ENCODE data around the gene DCDC2C.

DCDC2C gene

GRCh38 chr2:3752376-3752775 is 49.0 kb downstream of the DCDC2C start:
- no peak overlapping the region for H3K27ac ChIP-seq (ENCODE audit: low read depth, low read length)
- H3K4me1 ChIP-seq (ENCODE audit: insufficient read depth, low read length): no peaks in the 10 kb centered on the region
- H3K27me3 ChIP-seq (ENCODE audit: control insufficient read depth in 1 of 2, insufficient read depth in 2 of 2, low read length in 2 of 2): no peaks in the 10 kb centered on the region
- no peak overlapping the region for H3K4me3 ChIP-seq (ENCODE audit: low read depth in 1 of 2, low read length in 2 of 2)
- H3K9me3 ChIP-seq (ENCODE audit: low read length): no peaks in the 10 kb centered on the region
- no peaks in the 10 kb centered on the region for H3K36me3 ChIP-seq (ENCODE audit: insufficient read depth, low read length)
- H3K9ac ChIP-seq (ENCODE audit: low read length): no peak overlapping the region

- Histone ChIP-seq H3K9me3 (ENCODE audit: low read length) (no peaks in the 10 kb centered on the region), H3K27ac (ENCODE audit: low read depth, low read length) (no peak overlapping the region), H3K27me3 (ENCODE audit: control insufficient read depth in 1 of 2, insufficient read depth in 2 of 2, low read length in 2 of 2) (no peaks in the 10 kb centered on the region), H3K4me3 (ENCODE audit: low read depth in 1 of 2, low read length in 2 of 2) (no peak overlapping the region), H3K9ac (ENCODE audit: low read length) (no peak overlapping the region), H3K36me3 (ENCODE audit: insufficient read depth, low read length) (no peaks in the 10 kb centered on the region), H3K4me1 (ENCODE audit: insufficient read depth, low read length) (no peaks in the 10 kb centered on the region)
Observed at GRCh38 chr2:3753561-3753960, 50.2 kb downstream of the DCDC2C start.

GRCh38 chr2:3754280-3754679 is 50.9 kb downstream of the DCDC2C start:
- no peak overlapping the region for H3K9ac ChIP-seq (ENCODE audit: low read length)
- H3K4me3 ChIP-seq (ENCODE audit: low read depth in 1 of 2, low read length in 2 of 2): no peak overlapping the region
- H3K27ac ChIP-seq (ENCODE audit: low read depth, low read length): no peak overlapping the region
- H3K4me1 ChIP-seq (ENCODE audit: insufficient read depth, low read length): no peaks in the 10 kb centered on the region
- H3K27me3 ChIP-seq (ENCODE audit: control insufficient read depth in 1 of 2, insufficient read depth in 2 of 2, low read length in 2 of 2): no peaks in the 10 kb centered on the region
- no peaks in the 10 kb centered on the region for H3K9me3 ChIP-seq (ENCODE audit: low read length)
- H3K36me3 ChIP-seq (ENCODE audit: insufficient read depth, low read length): no peaks in the 10 kb centered on the region

- Histone ChIP-seq H3K27me3 (ENCODE audit: control insufficient read depth in 1 of 2, insufficient read depth in 2 of 2, low read length in 2 of 2) (no peaks in the 10 kb centered on the region), H3K9me3 (ENCODE audit: low read length) (no peaks in the 10 kb centered on the region), H3K4me1 (ENCODE audit: insufficient read depth, low read length) (no peaks in the 10 kb centered on the region), H3K9ac (ENCODE audit: low read length) (no peak overlapping the region), H3K4me3 (ENCODE audit: low read depth in 1 of 2, low read length in 2 of 2) (no peak overlapping the region), H3K27ac (ENCODE audit: low read depth, low read length) (no peak overlapping the region), H3K36me3 (ENCODE audit: insufficient read depth, low read length) (no peaks in the 10 kb centered on the region)
Observed at GRCh38 chr2:3754795-3755194, 51.4 kb downstream of the DCDC2C start.

GRCh38 chr2:3755277-3755676 is 51.9 kb downstream of the DCDC2C start:
- H3K4me3 ChIP-seq (ENCODE audit: low read depth in 1 of 2, low read length in 2 of 2): no peak overlapping the region
- no peaks in the 10 kb centered on the region for H3K9me3 ChIP-seq (ENCODE audit: low read length)
- H3K36me3 ChIP-seq (ENCODE audit: insufficient read depth, low read length): no peaks in the 10 kb centered on the region
- no peak overlapping the region for H3K9ac ChIP-seq (ENCODE audit: low read length)
- H3K4me1 ChIP-seq (ENCODE audit: insufficient read depth, low read length): no peaks in the 10 kb centered on the region
- H3K27ac ChIP-seq (ENCODE audit: low read depth, low read length): no peak overlapping the region
- H3K27me3 ChIP-seq (ENCODE audit: control insufficient read depth in 1 of 2, insufficient read depth in 2 of 2, low read length in 2 of 2): no peaks in the 10 kb centered on the region

- Histone ChIP-seq H3K4me3 (ENCODE audit: low read depth in 1 of 2, low read length in 2 of 2) (no peak overlapping the region), H3K27ac (ENCODE audit: low read depth, low read length) (no peak overlapping the region), H3K27me3 (ENCODE audit: control insufficient read depth in 1 of 2, insufficient read depth in 2 of 2, low read length in 2 of 2) (no peaks in the 10 kb centered on the region), H3K9ac (ENCODE audit: low read length) (no peak overlapping the region), H3K36me3 (ENCODE audit: insufficient read depth, low read length) (no peaks in the 10 kb centered on the region), H3K9me3 (ENCODE audit: low read length) (no peaks in the 10 kb centered on the region), H3K4me1 (ENCODE audit: insufficient read depth, low read length) (no peaks in the 10 kb centered on the region)
Observed at GRCh38 chr2:3756306-3756705, 52.9 kb downstream of the DCDC2C start.

GRCh38 chr2:3758906-3759305 is 55.5 kb downstream of the DCDC2C start:
- no peak overlapping the region for H3K4me3 ChIP-seq (ENCODE audit: low read depth in 1 of 2, low read length in 2 of 2)
- H3K36me3 ChIP-seq (ENCODE audit: insufficient read depth, low read length): no peaks in the 10 kb centered on the region
- H3K27ac ChIP-seq (ENCODE audit: low read depth, low read length): no peak overlapping the region
- no peaks in the 10 kb centered on the region for H3K27me3 ChIP-seq (ENCODE audit: control insufficient read depth in 1 of 2, insufficient read depth in 2 of 2, low read length in 2 of 2)
- no peak overlapping the region for H3K9ac ChIP-seq (ENCODE audit: low read length)
- H3K9me3 ChIP-seq (ENCODE audit: low read length): no peaks in the 10 kb centered on the region
- no peaks in the 10 kb centered on the region for H3K4me1 ChIP-seq (ENCODE audit: insufficient read depth, low read length)

- no peaks in the 10 kb centered on the region for H3K27me3 ChIP-seq (ENCODE audit: control insufficient read depth in 1 of 2, insufficient read depth in 2 of 2, low read length in 2 of 2)
- H3K9me3 ChIP-seq (ENCODE audit: low read length): no peaks in the 10 kb centered on the region
- H3K4me3 ChIP-seq (ENCODE audit: low read depth in 1 of 2, low read length in 2 of 2): no peak overlapping the region
- H3K9ac ChIP-seq (ENCODE audit: low read length): no peak overlapping the region
- H3K4me1 ChIP-seq (ENCODE audit: insufficient read depth, low read length): no peaks in the 10 kb centered on the region
- no peaks in the 10 kb centered on the region for H3K36me3 ChIP-seq (ENCODE audit: insufficient read depth, low read length)
- H3K27ac ChIP-seq (ENCODE audit: low read depth, low read length): no peak overlapping the region
Observed at GRCh38 chr2:3759331-3759730, 56.0 kb downstream of the DCDC2C start.

GRCh38 chr2:3759761-3760160 is 56.4 kb downstream of the DCDC2C start:
- Histone ChIP-seq H3K36me3 (ENCODE audit: insufficient read depth, low read length) (no peaks in the 10 kb centered on the region), H3K9ac (ENCODE audit: low read length) (no peak overlapping the region), H3K27ac (ENCODE audit: low read depth, low read length) (no peak overlapping the region), H3K9me3 (ENCODE audit: low read length) (no peaks in the 10 kb centered on the region), H3K4me3 (ENCODE audit: low read depth in 1 of 2, low read length in 2 of 2) (no peak overlapping the region), H3K27me3 (ENCODE audit: control insufficient read depth in 1 of 2, insufficient read depth in 2 of 2, low read length in 2 of 2) (no peaks in the 10 kb centered on the region), H3K4me1 (ENCODE audit: insufficient read depth, low read length) (no peaks in the 10 kb centered on the region)

GRCh38 chr2:3761272-3761671 is 57.9 kb downstream of the DCDC2C start:
- H3K4me1 ChIP-seq (ENCODE audit: insufficient read depth, low read length): no peaks in the 10 kb centered on the region
- H3K27me3 ChIP-seq (ENCODE audit: control insufficient read depth in 1 of 2, insufficient read depth in 2 of 2, low read length in 2 of 2): no peaks in the 10 kb centered on the region
- H3K9ac ChIP-seq (ENCODE audit: low read length): no peak overlapping the region
- no peaks in the 10 kb centered on the region for H3K9me3 ChIP-seq (ENCODE audit: low read length)
- no peaks in the 10 kb centered on the region for H3K36me3 ChIP-seq (ENCODE audit: insufficient read depth, low read length)
- no peak overlapping the region for H3K27ac ChIP-seq (ENCODE audit: low read depth, low read length)
- no peak overlapping the region for H3K4me3 ChIP-seq (ENCODE audit: low read depth in 1 of 2, low read length in 2 of 2)

- H3K9me3 ChIP-seq (ENCODE audit: low read length): no peaks in the 10 kb centered on the region
- H3K9ac ChIP-seq (ENCODE audit: low read length): no peak overlapping the region
- H3K4me3 ChIP-seq (ENCODE audit: low read depth in 1 of 2, low read length in 2 of 2): no peak overlapping the region
- no peaks in the 10 kb centered on the region for H3K4me1 ChIP-seq (ENCODE audit: insufficient read depth, low read length)
- H3K27ac ChIP-seq (ENCODE audit: low read depth, low read length): no peak overlapping the region
- no peaks in the 10 kb centered on the region for H3K36me3 ChIP-seq (ENCODE audit: insufficient read depth, low read length)
- H3K27me3 ChIP-seq (ENCODE audit: control insufficient read depth in 1 of 2, insufficient read depth in 2 of 2, low read length in 2 of 2): no peaks in the 10 kb centered on the region
Observed at GRCh38 chr2:3762771-3763447, 59.5 kb downstream of the DCDC2C start.

GRCh38 chr2:3766824-3767223 is 63.4 kb downstream of the DCDC2C start:
- H3K36me3 ChIP-seq (ENCODE audit: insufficient read depth, low read length): no peaks in the 10 kb centered on the region
- H3K4me1 ChIP-seq (ENCODE audit: insufficient read depth, low read length): no peaks in the 10 kb centered on the region
- H3K27me3 ChIP-seq (ENCODE audit: control insufficient read depth in 1 of 2, insufficient read depth in 2 of 2, low read length in 2 of 2): no peaks in the 10 kb centered on the region
- H3K27ac ChIP-seq (ENCODE audit: low read depth, low read length): no peak overlapping the region
- no peak overlapping the region for H3K9ac ChIP-seq (ENCODE audit: low read length)
- H3K4me3 ChIP-seq (ENCODE audit: low read depth in 1 of 2, low read length in 2 of 2): no peak overlapping the region
- no peaks in the 10 kb centered on the region for H3K9me3 ChIP-seq (ENCODE audit: low read length)
